HPDE6-E6E7 (cell line): ENCODE measurements around the gene CYBC1.
"Not testable (repeated sequence)": the region's sequence is repeated elsewhere in the genome, so short reads cannot be mapped to it uniquely, and the experiment has no call there.

ENCODE experiments used
- DNase-seq: peaks from one replicate; pipeline ENCODE4 v3.0.0; 2011; ENCODE audit warnings: missing footprints; ENCODE audit errors: extremely low spot score

Gene CYBC1

DNA sequence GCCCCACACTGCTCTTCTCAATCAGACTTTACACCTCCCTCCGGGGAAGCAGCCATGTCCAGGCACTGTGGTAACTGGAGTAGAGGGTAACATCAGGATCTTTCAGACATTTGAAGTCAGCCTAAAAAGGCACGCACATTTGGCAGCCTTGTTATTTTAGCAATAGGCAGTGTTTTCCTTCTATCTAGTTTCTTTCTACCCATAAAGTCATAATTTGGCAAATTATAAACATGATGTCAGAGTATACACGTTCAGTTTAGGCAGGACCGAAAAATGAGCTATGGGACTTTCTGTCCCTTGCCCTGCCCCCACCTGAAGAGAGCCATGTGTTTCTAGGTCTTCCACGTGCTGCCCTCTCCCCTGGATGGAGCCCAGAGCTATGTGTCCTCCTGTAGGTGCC is 29.1 kb upstream of the CYBC1 start:
- DNase-seq: no peak

DNA sequence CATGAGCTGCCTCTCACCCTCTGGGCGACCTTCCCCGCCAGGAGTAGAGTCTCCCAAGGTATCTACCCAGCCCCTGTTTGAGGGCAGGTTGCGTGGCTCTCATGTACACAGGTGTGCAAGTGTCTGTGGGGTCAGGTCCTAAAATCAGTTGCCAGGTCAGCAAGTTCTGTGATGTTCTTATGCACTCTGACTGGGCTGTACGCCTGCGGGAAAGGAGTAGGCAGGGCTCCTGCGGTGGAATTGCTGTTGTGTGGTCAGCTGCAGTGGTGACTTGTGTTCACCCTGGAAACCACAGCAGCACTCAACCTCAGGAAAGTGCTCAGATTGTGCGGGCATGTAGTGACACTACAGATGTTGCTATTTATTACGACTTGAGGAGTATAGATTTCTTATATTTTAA is 27.4 kb upstream of the CYBC1 start:
- no peak for DNase-seq

DNA sequence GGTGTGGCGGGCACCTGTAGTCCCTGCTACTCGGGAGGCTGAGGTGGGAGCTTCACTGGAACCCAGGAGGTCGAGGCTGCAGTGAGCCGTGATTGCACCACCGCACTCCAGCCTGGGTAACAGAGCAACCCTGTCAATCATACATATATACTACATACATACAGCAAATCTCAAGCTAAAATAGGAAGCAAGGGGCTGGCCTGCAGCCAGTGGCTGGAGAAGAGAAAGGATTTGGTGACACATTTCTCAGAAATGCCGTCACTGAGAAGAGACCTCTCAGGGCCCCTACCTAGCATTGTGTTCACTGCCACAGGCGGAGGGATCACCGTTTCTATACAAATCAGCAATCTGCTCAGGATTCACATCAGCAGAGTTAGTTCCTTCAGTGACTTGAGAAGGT is 24.9 kb upstream of the CYBC1 start:
- no peak for DNase-seq

DNA sequence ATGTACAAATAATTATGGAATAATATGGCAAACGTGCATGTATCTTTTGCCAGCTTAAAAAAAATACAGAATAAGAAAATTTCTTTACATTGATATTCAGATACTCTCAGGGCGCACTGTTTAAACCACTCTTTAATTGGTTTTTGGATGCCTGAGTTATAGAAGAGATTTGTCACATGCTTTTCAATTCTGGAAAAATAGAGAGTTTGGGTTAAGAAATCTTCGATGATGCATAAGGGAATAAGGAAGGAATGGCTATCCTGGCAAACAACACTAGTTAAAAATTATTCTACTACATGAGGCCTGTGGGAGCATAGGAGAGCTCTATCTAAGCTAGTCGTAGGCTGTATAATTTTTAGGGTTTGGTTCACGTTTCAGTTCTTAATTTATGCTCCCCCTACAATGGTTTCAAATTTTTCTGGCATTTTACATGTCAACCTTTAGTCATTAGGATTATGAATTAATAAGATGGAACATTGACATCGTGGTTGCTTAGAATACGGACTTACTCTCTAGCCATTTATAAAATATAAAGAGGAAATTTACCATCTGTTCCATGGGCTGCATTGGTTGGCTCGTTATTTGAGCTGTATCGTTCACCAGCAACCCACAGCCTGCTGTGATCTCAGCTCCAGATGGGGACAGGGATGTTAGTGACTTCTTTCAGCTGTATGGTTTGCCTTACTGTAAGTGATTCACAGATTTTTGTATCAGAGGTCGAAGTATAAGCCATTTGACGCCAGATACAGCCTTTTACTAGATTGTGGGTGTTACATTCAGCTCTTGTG is 23.9 kb upstream of the CYBC1 start:
- no peak for DNase-seq

DNA sequence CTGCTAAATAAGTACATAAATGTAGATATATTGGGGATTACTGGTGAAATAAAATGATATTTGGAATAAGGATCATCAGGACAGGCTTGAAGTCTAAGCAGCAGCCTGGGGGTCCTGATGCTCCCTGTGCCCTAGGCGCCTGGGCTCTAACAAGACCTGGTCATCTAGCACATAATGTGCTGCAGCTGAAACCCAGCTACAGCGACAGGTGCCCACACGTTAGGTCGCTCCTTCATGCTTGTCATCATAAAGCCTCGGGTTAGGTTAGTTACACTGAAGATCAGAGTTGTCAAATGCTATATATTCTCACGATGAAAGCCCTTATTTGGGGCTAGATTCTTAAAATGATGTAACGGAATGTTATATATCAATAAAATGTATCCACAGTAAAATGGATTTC is 19.5 kb upstream of the CYBC1 start:
- DNase-seq: no peak

DNA sequence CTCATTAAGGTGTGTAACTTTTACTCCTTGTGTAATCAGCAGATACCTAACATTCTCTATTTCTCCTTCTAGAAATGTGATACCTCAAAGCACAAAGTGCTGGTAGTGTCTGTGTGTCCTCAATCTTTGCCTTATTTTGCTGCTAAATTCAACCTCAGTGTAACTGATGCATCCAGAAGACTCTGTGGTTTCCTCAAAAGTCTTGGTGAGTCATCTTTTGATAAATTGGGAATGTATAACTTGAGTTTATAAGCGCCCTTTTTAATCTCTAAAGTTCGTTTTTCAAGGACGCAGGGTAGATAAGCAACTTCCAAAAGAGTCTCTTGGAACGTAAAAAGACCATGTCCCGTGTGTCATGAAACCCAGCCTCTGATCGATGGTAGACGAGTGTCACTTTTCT is 18.1 kb upstream of the CYBC1 start:
- no peak for DNase-seq

DNA sequence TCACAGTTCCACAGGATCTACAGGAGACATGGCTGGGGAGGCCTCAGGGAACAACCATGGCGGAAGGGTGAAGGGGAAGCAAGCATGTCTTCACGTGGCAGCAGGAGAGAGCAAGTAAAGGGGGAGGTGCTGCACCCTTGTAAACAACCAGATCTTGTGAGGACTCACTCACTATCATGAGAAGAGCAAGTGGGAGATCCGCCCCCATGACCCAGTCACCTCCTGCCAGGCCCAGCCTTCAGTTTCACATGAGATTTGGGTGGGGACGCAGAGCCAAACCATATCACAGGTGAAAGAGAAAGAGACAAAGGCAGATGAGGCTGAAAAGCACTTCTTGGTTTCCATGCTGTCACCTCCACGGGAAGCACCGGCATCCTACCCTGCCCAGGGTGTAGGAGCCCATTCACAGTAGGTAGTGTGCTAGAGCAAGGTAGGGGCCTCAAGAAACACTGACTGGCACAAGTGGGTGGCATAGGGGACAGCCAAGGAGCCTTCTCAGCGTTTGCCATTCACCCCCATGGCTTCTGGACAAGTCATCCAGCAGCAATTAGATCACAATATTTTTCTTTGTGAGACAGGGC is 14.6 kb upstream of the CYBC1 start:
- no peak for DNase-seq

DNA sequence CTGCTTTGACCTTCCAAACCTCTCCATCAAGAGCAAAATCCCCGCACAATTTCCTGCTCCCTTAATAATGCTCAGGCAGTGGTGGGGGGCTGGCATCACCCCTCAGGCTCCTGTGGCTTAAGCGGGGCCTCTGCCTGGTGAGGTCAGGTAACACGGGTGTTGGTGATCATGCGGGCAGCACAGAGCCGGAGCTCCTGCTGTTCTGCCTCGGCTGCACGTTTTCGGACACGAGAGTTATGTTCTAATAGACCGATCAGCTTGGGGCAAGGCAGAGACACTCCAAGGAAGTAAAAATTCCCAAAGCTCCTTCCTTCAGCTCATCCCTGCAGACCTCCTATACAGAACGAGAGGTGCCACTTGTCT is 14.0 kb upstream of the CYBC1 start:
- DNase-seq: no peak

DNA sequence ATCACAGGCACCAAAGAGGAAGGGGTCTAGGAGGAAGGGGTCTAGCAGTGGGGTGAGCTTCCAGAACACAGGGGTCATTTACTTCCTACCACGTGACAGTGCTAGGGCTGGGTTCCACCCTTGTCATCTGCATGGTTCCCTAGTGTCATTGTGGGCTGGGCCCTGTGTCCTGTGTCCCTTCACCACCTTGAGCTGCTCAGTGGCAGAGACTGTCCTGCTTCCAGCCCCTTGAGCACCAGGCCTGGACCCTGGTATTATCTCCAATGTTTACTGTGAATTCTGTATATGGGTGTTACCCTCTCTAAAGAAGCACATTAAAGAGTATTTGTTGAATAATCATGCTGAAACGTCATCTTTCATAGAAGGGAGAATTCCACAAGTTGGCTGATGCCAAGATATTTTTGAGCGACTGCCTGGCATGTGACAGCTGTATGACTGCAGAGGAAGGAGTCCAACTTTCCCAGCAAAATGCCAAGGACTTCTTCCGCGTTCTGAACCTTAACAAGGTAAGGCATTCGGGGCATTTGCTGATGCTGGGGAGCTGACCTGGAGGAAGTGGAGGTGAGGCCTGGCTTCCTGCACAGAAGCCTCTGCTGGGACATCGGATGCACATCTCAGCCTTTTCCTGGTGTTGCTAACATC is 13.5 kb upstream of the CYBC1 start:
- no peak for DNase-seq

DNA sequence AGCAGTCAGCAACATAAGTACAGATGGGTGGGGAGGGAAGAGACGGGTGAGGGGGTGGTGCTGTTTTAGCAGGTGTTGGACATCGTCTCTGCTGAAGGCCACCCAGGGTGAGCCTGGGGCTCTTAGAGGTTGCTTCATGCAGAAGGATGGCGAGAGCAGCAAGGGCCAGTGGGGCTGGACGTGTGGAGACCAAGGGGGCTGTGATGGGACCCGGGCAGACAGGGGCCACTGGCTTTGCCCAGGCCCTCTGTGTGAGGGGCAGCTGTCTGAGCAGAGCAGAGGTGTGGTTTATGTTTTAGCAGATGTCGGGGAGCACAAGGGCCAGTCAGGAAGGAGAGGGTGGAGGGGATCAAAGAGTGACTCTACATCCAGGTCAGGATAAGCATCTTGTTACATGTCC is 12.8 kb upstream of the CYBC1 start:
- DNase-seq: no peak

DNA sequence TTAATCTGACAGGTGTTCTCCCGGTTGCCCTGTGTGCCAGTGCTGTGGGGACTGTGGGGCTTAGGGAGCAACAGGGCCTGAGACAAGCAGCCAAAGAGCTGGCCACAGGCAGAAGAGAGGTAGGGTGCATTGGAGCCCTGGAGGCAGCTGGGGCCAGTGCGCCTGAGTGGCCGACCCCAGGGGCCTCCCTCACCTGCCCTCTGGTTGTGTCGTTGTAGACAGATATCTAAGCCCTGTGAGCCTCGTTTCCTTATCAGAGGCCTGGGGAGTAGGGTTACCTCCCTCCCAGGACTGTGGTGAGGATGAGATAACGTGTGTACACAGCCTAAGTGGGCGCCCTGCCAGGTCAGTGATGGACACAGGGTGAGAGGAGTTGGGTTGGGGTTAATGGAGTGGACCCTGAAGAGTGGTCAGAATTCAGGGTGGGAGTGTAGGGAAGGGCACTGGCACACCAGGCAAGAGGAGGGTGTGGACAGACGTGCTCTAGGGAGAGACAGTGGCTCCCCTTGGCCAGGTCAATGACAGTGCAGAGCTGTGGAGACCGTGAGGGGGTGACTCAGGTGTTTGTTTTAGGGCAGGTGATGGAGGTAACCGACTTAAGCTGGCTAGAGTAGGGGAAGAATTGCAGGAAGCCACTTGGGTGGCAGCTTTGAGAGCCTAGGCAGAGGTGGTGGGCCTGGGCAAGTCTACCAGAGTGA is 11.4 kb upstream of the CYBC1 start:
- no peak for DNase-seq

DNA sequence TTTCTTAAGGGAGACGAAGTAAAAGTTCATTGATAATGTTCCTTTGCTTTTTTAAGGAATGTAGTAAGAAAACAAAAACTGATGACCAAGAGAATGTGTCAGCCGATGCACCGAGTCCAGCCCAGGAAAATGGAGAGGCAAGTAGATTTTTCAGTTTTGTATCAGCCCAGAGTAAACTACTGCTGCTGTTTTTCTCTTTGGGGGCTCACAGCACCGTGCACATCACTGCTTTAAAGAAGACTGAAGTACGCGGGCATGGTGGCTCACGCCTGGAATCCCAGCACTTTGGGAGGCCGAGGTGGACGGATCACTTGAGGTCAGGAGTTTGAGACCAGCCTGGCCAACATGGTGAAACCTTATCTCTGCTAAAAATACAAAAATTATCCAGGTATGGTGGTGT is 9.4 kb upstream of the CYBC1 start:
- DNase-seq: not testable (repeated sequence)

DNA sequence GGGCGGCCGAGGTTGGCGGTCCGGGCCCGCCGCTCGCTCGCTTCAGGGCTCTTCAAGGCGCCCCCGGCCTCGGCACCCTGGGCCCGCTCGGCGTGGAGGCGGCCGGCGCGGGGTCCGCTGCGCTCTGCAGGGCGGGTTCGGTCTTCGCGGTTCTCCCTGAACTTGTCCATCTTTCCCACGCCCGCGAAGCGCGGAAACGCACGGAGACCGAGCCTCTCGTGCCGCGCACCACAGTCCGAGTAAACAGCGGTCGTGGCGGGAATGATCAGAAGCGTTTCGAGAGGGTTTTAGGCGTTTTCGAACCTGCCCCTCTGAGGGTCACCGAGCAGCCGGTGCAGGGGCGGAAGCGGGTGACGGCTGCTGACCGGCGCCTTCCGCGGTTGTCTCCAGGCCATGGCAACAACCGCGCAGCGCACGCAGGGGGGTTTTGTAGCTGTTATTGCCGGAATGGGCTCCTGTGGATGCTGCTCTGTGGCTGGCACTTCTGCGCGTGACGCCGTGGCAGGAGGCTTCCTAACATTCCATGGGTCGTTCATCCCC is 8.4 kb upstream of the CYBC1 start:
- no peak for DNase-seq

DNA sequence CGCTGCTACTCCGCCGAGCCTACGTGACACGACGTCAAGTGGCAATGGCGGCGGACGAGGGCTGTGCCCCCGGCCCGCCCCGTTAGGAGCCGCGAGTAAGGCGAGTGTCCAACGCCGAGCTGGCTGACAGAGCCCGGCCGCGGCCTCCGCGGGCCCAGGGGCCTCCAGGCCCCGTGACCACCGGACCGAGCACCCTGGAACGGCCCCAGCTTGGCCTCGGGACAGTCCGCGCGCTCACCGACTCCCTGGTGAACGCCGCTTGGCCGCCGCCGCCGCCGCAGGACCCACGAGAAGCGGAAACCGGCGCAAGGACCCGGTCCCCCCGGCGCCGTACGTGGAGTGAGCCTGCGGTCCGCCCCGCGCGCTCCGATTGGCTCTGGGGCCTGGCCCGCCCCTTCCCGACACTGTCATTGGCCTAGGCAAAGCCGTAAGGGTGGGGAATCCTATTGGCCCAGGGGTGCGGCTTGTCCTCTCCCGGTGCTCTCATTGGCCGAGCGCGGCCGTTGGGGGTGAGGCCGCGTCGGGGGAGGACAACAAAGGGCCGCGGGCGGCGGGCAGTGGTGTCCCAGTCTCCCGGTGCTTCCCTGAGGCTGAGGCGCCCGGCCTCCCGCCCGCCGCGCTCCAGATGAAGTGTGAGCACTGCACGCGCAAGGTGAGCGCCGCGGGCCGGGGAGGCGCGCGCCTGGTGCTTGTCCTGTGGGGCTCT is 7.8 kb upstream of the CYBC1 start, which contains the start of gene NARF:
Gene NARF, plus strand, starts transcription at position 563 of the 706 bp plus-strand sequence. Its CDS starts 63 bp downstream, at position 626.
- peak; percentile 100 for DNase-seq

DNA sequence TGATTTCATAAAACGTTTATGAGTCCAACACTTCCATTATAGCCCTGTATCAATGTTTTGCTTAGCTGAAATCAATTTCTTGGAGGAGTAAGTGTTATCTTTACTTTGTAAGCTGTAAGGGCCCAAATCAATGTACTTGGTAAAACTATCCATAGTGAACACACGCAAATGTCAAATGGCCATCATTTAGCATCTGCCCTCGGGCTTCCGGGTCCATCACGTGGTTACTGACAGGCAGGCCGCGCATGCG is 7.3 kb upstream of the CYBC1 start:
- DNase-seq: no peak

DNA sequence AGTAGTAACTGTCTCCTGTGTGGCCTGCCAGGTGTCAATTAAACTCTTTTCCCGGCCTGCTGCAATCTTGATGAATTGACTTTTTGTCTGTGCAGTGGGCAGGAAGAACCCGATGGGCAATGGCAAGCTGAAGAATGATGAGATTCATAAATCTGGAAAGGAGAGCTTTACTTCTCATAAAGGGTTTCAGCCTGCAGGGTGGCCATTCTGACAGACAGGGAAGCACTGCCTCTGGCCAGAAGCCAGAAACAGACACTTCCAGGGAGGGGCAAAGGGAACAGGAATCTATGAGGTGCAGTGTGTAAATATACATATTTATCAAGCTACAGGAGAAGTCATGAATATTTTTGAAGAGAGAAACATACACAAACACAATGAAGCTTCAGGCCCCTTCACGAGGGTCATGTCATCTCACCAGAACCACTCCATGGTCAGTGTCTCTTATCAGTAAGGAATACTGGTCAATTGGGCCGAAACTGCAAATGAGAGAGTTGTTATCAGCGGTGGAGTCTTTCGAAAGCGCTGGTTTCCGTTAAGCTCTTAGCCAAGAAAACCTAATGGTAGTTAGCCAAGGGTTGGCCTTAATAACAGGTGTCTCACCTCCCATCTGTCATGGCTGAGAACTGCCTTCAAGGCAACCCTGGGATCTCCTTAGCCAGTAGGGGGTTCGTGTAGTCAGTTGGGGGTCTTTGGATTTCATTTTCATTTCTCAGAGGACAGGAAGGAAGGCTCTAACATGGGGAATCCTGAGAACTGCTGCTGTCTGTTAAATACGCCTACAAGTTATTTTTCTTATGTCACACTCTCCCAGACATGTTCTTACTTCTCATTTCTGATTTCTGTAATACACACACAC is 6.7 kb upstream of the CYBC1 start:
- DNase-seq: no peak

DNA sequence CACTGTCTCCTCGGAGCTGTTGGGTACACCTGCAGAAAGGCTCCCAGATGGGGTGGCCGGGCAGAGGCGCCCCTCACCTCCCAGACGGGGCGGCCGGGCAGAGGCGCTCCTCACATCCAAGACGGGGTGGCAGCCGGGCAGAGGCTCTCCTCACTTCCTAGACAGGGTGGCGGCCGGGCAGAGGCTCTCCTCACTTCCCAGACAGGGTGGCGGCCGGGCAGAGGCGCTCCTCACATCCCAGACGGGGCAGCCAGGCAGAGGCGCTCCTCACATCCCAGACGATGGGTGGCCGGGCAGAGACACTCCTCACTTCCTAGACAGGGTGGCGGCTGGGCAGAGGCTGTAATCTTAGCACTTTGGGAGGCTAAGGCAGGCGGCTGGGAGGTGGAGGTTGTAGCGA is 3.2 kb upstream of the CYBC1 start:
- DNase-seq: not testable (repeated sequence)

DNA sequence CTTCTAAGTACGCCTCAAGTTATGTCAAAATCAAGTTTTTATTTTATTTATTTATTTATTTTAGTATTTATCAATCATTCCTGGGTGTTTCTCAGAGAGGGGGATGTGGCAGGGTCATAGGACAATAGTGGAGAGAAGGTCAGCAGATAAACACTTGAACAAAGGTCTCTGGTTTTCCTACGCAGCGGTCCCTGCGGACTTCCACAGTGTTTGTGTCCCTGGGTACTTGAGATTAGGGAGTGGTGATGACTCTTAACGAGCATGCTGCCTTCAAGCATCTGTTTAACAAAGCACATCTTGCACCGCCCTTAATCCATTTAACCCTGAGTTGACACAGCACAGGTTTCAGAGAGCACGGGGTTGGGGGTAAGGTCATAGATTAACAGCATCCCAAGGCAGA is 2.6 kb upstream of the CYBC1 start:
- not testable (repeated sequence) for DNase-seq

DNA sequence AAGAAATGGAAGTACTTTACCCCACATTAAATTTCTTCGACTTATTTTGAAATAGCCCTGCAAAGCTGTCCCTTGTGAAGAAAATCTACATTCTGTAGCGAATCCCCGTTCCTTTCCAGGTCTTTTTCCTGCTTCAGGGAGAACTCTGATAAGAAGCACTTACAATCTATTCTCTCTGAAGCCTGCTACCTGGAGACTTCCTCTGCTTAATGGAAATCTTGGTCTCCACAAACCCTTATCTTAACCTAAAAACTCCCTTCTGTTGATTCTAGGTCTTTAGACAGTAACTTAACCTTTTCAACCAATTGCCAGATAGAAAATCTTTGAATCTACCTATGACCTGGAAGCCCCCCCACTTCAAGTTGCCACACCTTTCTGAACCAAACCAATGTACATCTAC is 1.6 kb upstream of the CYBC1 start:
- DNase-seq: no peak

DNA sequence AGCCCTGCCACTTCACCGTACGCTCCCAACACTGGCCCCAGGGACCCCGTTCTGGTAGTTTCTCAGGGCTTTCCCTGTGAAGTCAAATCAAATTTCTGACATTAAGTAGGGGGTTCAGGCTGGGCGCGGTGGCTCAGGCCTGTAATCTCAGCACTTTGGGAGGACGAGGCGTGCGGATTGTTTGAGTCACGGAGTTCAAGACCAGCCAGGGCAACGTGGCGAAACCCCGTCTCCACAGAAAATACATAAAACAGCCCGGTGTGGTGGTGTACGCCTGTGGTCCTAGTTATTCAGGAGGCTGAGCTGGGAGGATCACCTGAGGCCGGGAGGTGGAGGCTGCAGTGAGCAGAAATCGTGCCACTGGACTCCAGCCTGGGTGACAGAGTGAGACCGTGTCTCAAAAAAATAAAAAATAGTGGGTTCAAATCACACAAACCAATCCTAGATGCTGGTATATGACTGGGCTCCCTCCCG is 632 bp downstream of the CYBC1 start:
- DNase-seq: no peak
